IPS-18c (cell line): ENCODE measurements around the gene PDE4B.
"Not testable (repeated sequence)": the region's sequence is repeated elsewhere in the genome, so short reads cannot be mapped to it uniquely, and the experiment has no call there.

Experiments used
- H3K4me3 ChIP-seq: 2 replicates; pipeline ENCODE4 v1.7.0; 2013; ENCODE audit warnings: low read depth, mild to moderate bottlenecking, low read length, moderate library complexity; ENCODE audit not compliant: insufficient read depth
- H3K9me3 ChIP-seq: one replicate; pipeline ENCODE4 v1.6.1; 2013; ENCODE audit warnings: mild to moderate bottlenecking, low read length, moderate library complexity; ENCODE audit not compliant: control insufficient read depth, insufficient read depth

PDE4B gene

DNA sequence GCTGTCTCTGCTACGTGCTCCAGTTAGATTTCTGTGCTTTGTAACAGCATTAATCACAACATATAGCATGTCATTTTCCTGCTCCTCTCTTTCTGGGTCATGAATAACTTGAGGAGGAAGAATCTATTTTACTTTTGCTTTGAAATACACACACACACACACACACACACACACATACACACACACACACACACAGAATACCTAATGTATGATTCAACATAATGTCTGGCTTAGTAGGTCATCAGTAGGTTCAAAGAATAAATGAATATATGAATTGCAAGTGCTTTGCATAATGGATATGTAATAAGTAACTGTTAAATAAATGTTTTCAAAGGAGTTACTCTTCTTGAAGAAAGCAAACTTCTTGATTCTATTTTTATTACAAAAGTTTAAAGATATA is 249.0 kb downstream of the PDE4B start:
- Histone ChIP-seq H3K9me3 (no peaks in the 10 kb centered on the region), H3K4me3 (no peak overlapping the region)

DNA sequence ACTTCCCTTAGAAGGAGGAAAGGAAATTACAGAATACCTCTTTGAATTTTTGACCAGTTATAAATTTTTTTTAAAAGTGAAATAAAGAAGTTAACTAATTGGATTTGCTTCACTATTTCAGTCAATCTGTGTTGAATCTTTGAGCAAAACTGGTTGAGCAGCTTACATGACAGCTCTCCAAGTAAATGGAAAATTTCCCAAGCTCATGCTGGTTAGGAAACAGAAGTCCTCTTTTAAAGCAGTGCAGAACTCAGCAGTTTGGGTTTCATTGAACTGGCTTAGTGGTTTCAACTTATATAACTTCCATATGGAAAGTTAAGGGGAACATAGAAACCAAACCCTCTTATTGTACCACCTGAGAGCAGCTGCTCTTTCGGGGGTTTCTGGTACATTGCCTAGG is 250.5 kb downstream of the PDE4B start:
- H3K4me3 ChIP-seq = no peak overlapping the region
- H3K9me3 ChIP-seq = no peaks in the 10 kb centered on the region

DNA sequence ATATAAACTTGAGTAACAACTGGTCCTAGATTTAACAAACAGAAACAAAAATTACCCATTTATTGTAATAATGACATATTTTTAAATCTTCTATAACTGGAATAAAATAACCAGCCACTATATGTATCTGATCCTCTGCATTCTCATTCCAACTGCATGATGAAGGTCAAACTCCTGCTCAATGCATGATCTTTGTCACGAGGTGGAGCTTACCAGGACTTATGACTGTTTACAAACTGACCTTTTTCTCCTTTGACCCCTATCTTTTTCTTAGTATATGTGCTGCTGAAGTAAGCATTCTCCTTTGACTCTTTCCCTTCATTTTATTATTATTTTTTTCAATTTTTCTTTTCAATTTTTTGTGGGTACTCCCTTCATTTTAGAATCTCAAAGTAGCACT is 252.2 kb downstream of the PDE4B start:
- no peaks in the 10 kb centered on the region for H3K9me3 ChIP-seq
- H3K4me3 ChIP-seq = no peak overlapping the region

DNA sequence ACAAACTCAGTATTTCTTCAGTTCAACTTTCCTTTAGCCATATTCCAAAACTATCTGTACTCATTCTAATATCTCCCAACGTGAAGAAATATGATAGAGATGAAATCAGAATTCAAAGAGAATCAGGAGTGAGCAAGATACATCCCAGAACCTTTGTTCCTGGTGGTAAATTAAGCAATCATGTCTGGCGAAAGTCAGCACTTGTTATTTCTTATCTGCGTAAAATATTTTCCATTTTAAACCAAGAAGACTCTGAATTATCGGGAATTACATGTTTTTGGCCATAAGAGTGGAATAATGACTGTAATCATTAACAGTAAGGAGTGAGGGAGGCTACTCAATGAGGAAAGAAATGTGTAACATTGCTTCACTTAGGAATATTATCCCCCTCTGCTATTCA is 253.7 kb downstream of the PDE4B start:
- no peaks in the 10 kb centered on the region for H3K9me3 ChIP-seq
- H3K4me3 ChIP-seq = no peak overlapping the region

DNA sequence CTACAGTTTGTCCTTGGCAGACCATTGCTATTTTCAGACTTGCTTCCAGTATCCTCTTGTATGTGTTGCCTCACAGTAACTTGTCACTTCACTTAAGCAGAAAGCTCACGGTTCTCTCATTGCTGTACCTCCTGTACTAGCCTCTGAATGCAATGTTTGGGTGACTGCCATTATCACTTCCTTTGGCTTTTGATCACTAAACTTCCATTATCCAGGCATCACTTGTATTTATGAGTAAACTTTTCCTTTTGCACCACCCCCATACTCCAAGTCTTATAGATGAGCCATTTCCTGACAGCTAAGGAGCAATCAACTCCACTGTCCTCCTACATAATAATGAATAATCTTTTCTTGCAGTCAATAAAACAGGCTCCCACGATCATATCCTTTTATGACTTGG is 255.3 kb downstream of the PDE4B start:
- Histone ChIP-seq H3K9me3 (no peaks in the 10 kb centered on the region), H3K4me3 (no peak overlapping the region)

DNA sequence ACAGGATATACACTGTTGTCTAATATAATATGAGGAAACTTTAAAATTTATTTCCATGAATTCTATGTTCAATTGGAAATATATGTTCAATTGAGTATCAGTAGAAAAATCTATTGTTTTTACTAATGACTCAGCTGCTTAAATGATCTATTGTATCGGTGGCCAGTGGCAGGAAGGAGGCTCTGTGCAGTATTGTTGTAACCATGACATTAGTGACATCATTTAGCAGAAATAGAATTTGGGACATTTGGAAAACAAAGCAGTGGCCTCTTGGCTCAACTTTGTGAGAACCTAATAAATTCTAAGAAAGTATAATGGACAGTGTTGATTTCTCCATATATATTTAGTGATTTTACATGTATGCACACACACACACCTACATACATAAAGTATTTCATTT is 257.4 kb downstream of the PDE4B start:
- H3K4me3 ChIP-seq = no peak overlapping the region
- H3K9me3 ChIP-seq = no peaks in the 10 kb centered on the region

DNA sequence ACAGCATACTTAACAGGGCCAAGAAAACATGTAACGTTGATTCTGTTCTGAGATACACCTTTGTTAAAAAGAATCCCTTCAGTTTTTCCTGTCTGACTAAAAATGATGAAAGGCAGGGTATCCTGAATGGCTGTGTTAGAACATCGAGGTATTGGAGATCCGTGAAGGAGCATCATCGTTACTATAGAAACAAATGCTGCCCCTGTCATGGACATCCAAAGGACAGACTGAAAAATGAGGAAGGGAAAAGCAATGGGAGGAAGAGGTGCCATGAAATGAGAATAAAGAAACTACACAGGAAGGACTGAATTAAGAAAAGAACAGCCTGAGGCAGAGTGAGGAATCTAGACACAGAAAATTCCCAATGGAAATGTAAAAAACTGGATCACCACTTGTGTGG is 257.9 kb downstream of the PDE4B start:
- no peaks in the 10 kb centered on the region for H3K9me3 ChIP-seq
- H3K4me3 ChIP-seq = no peak overlapping the region

DNA sequence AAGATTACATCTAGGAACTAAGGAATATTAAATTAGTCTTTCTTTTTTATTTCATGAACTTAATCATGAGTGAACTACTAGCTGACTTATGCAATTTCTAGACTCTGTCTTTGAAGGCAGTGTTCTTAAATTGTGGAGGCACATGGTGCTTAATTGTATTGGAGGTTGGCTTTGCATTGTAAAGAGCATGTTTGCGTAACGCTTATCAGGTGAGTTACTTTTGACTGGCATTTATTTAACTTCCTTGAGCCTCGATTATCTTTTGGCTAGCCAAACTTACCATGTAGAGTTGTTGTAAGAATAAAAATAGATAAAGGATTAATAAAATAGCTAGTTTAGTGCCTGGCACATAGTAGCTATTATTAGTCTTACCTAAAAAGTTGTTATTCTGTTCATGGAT is 262.4 kb downstream of the PDE4B start:
- Histone ChIP-seq H3K9me3 (no peaks in the 10 kb centered on the region), H3K4me3 (no peak overlapping the region)

DNA sequence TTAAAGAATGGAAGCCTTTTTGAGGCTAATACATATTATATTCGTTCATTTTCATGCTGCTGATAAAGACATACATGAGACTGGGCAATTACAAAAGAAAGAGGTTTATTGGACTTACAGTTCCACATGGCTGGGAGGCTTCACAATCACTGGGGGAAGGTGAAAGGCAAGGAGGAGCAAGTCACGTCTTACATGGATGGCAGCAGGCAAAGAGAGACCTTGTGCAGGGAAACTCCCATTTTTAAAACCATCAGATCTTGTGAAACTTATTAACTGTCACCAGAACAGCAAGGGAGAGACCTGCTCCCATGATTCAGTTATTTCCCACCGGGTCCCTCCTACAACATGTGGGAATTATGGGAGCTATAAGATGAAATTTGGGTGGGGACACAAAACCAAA is 264.8 kb downstream of the PDE4B start:
- H3K4me3 ChIP-seq, H3K9me3 ChIP-seq: not testable (repeated sequence)

DNA sequence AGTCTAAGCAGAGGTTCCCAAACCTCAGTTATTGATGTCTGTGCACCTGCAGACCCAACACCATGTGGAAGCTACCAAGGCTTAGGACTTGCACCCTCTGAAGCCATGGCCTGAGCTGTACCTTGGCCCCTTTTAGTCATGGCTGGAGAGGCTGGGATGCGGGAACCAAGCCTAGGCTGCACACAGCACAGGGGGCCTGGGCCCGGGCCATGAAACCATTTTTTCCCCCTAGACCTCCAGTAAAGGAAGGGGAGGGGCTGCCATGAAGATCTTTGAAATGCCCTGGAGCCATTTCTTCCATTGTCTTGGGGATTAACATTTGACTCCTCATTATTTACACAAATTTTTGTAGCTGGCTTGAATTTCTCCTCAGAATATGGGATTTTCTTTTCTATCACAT is 265.9 kb downstream of the PDE4B start:
- no peaks in the 10 kb centered on the region for H3K9me3 ChIP-seq
- no peak overlapping the region for H3K4me3 ChIP-seq

DNA sequence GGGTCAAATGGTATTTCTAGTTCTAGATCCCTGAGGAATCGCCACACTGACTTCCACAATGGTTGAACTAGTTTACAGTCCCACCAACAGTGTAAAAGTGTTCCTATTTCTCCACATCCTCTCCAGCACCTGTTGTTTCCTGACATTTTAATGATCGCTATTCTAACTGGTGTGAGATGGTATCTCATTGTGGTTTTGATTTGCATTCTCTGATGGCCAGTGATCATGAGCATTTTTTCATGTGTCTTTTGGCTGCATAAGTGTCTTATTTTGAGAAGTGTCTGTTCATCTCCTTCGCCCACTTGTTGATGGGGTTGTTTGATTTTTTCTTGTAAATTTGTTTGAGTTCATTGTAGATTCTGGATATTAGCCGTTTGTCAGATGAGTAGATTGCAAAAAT is 274.5 kb downstream of the PDE4B start:
- not testable (repeated sequence) for H3K4me3 ChIP-seq, H3K9me3 ChIP-seq

DNA sequence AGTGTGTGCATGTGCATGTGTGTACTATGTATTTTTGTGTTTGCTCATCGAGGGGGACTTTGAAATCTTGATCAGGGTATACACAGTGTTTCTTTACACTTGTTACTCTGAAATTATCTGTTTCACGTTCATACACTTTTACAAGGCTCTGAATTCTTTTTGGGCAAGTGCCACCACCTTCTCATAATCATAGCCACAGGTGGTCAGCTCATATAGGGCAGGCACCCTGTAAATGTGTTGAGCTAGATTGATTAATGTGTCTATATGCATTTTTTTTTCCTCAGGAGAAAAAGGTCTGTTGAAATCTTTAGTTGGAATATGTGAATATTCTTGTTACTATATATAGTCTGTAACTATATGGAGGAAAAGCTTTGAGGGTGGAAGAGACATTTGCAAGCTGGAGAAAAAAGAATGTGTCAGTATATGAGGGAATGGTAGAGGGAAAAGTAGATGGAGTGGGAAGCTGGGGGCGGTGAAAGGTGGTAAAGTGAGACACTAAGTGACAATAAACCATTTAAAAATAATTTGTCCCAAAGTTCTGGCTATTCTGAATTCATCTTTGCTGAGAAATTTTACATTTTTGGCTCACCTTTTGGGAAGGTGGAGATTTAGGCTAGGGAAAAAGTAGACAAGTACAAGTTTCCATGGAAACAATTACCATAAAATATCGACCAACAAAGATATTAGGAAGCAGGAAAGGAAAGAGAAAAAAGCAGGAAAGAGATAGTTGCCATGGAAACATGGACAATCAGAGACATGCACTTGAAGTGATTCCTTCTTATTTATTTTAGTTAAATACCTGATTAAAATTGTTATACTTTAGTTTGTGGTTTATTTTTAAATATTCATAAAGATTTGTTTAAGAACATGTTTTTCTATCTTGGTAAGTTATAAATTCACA is 277.5 kb downstream of the PDE4B start:
- Histone ChIP-seq H3K4me3 (no peak overlapping the region), H3K9me3 (no peaks in the 10 kb centered on the region)

DNA sequence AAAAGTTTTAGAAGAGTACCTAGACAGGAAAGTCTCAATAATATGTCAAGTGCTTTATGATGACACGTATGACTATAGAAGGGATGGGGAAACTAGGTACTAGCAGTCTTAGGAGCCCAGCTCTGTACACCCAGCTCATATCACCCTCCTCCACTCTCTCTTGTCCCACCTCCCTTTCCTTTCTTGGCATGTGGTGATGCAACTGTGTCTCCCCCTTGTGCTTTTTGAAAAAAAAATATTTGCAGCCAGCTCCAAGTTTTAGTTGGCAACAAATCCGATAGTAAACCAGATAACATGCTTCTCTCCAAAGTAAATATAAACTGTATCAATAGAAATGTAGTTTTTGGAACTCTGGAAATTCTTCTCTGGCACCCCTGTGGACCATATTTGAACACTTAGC is 280.7 kb downstream of the PDE4B start:
- no peak overlapping the region for H3K4me3 ChIP-seq
- peaks cover 2% of the 10 kb centered on the region for H3K9me3 ChIP-seq

DNA sequence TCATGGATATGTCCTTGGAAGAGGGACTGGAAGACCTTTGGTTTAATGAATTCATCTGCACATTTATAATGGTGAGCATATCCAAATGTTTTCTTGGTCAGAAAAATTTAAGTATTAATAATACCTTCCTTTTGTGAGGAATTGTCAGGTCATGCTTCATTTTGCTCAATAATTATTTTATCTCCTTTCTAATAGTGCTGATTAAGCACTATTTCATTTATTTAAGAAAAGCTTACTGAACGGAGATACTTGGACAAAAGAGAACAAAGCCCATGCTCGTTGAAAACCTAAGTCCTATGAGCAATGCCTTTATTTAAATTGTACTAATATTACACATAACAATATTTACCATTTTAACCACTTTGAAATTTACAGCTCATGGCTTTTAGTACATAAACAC is 281.5 kb downstream of the PDE4B start:
- Histone ChIP-seq H3K9me3 (peaks cover 2% of the 10 kb centered on the region), H3K4me3 (no peak overlapping the region)

DNA sequence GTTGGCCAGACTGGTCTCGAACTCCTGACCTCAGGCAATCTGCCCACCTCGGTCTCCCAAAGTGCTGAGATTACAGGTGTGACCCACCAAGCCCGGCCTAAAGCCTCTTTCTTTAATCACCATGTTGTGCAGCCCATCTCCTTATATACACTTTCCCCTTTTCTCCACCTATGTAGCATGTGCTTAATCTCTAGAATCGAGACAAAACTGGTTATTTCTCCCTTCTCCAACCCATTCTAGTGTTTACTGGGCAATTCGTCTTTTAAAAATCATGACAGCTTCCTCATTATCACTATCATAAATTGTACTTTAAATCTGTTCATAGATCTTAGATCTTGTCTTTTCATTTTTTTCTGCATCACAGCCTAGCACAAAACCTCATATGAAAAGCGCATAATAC is 285.7 kb downstream of the PDE4B start:
- H3K4me3 ChIP-seq = no peak overlapping the region
- H3K9me3 ChIP-seq = peaks cover 2% of the 10 kb centered on the region

DNA sequence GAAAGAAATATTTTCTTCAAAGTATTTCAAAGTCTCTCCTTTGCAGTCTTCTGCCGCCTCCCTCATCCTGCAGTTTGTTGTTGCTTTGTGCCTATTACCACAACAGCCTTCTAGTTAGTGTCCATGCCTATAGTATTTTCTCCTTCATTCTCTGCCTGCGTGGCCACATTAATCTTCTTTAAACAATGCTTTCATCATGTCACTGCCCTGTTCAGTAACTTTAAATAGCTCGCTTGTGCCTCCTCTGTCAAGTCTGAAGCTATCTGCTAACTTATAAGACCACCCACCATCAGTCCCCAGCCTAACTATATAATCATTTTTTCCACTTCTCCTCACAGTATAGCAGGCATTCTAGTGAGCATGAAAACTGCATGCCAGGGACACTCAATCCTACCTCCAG is 290.3 kb downstream of the PDE4B start:
- Histone ChIP-seq H3K9me3 (no peaks in the 10 kb centered on the region), H3K4me3 (no peak overlapping the region)

DNA sequence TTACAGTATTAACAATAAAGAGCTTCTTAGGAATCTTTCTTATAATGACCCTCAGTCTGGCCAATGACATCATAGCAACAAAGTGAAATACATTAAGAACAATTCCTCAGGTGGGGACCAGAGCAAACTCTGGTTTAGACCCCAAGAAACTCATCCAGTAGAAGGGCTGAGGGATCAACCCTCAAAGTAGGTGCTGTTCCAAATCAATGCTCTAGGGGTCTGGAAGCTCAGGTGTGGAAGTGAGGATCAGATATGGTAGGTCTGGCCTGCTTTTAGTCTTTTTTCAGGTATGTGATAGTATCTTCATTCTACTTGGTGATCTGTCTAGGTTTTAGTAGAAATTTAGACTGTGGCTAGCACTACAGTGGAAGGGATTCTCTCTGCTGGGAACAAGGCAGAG is 291.7 kb downstream of the PDE4B start:
- Histone ChIP-seq H3K4me3 (no peak overlapping the region), H3K9me3 (no peaks in the 10 kb centered on the region)

DNA sequence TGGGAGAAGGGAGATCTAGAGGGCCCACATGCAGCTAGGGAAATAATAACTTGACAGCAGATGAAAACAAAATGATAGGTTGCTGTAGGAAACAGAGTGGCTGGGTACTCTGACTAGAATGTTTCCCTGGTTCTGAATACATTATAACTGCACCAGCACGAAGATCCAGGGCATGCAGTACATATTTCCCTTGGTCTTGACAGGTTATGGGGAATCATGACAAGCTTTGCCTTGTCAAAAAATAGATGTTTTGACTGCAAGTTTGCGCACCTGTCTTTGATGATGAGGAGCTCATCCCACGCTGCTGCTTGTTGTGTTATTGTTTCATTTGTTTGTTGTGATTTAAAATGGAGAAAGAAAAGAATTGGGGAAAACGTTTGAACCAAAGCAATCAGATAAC is 292.9 kb downstream of the PDE4B start:
- no peaks in the 10 kb centered on the region for H3K9me3 ChIP-seq
- no peak overlapping the region for H3K4me3 ChIP-seq

DNA sequence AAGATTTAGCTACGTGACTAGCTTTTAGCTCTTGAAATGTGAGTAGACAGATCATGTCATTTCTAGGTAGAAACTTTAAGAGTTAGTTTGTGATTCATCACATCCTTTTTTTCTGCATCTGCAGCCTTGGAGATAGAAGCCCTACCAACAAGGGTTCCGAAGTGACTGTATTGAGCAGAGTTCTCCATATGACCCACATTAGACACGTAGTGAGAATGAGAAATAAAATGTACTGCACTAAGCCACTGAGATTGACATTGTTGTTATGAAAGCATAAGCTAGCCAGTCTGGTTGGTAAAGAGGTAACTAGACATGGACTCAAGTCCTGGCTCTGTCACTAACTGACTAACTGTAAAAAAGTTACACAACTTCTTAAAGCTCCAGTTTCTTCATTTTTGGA is 296.1 kb downstream of the PDE4B start:
- Histone ChIP-seq H3K4me3 (no peak overlapping the region), H3K9me3 (no peaks in the 10 kb centered on the region)
